ENCODE results near the gene TNS3. TPM values are rescaled to one million over a fixed set of nuclear protein-coding genes. Genes with fewer than 3 reads are reported as not detected.
"Not testable (repeated sequence)": the region's sequence is repeated elsewhere in the genome, so short reads cannot be mapped to it uniquely, and the experiment has no call there.

TNS3 gene
- total RNA-seq, 5 donors from 2014 or later (not counting 1 experiment from before 2014, with no cell fraction given) = 0.58 to 3.7 (median 2.0) TPM

GRCh38 chr7:47473499-47474210 lies 108.3 kb downstream of the TNS3 start:
- H3K27ac ChIP-seq (ENCODE audit: low read length) = no peak overlapping the region
- H3K9me3 ChIP-seq = no peaks in the 10 kb centered on the region
- H3K4me3 ChIP-seq (ENCODE audit: control insufficient read depth in 1 of 2, extremely low read depth in 1 of 2, low read length in 1 of 2) = no peak overlapping the region
- peaks cover 0 to 4% of the 10 kb centered on the region in 2 donors for H3K27me3 Mint-ChIP-seq
- 60% methylated on average over 1 of the region's 6 CpGs for WGBS (ENCODE audit: insufficient coverage)
- H3K4me3 Mint-ChIP-seq = no peak overlapping the region
- H3K4me1 ChIP-seq (ENCODE audit: control insufficient read depth in 1 of 2, extremely low read depth in 1 of 2, insufficient read depth in 2 of 2, low read length in 2 of 2) = no peaks in the 10 kb centered on the region
- CTCF ChIA-PET = no interaction called here
- DNase-seq = peak in 1 of 35 experiments; percentile 18
- no peaks in the 10 kb centered on the region for H3K36me3 ChIP-seq (ENCODE audit: control insufficient read depth in 2 of 2, extremely low read depth in 1 of 2, insufficient read depth in 1 of 2, low read length in 1 of 2)
- H3K9me3 Mint-ChIP-seq = no peaks in the 10 kb centered on the region
- no peak overlapping the region for H3K27ac Mint-ChIP-seq
- no peaks in the 10 kb centered on the region for H3K36me3 Mint-ChIP-seq
- no peak for ATAC-seq (replicated peaks in 1 of 4)
- POLR2A ChIA-PET = no interaction called here
- H3K27me3 ChIP-seq (replicated peaks in 1 of 2; ENCODE audit: control insufficient read depth in 2 of 2, extremely low read depth in 1 of 2, insufficient read depth in 2 of 2, low read length in 1 of 2) = peaks cover 0 to 10% of the 10 kb centered on the region in 2 experiments
- H3K4me1 Mint-ChIP-seq = no peaks in the 10 kb centered on the region

- Mint-ChIP-seq H3K4me3 (no peak overlapping the region), H3K36me3 (no peaks in the 10 kb centered on the region), H3K9me3 (no peaks in the 10 kb centered on the region), H3K4me1 (no peaks in the 10 kb centered on the region), H3K27me3 (peaks cover 0 to 3% of the 10 kb centered on the region in 2 donors), H3K27ac (no peak overlapping the region)
- no peak for ATAC-seq (replicated peaks in 1 of 4)
- Histone ChIP-seq H3K4me1 (ENCODE audit: control insufficient read depth in 1 of 2, extremely low read depth in 1 of 2, insufficient read depth in 2 of 2, low read length in 2 of 2) (no peaks in the 10 kb centered on the region), H3K9me3 (no peaks in the 10 kb centered on the region), H3K4me3 (ENCODE audit: control insufficient read depth in 1 of 2, extremely low read depth in 1 of 2, low read length in 1 of 2) (no peak overlapping the region), H3K27me3 (replicated peaks in 1 of 2; ENCODE audit: control insufficient read depth in 2 of 2, extremely low read depth in 1 of 2, insufficient read depth in 2 of 2, low read length in 1 of 2) (peaks cover 0 to 4% of the 10 kb centered on the region in 2 experiments), H3K27ac (ENCODE audit: low read length) (no peak overlapping the region), H3K36me3 (ENCODE audit: control insufficient read depth in 2 of 2, extremely low read depth in 1 of 2, insufficient read depth in 1 of 2, low read length in 1 of 2) (no peaks in the 10 kb centered on the region)
- WGBS (ENCODE audit: insufficient coverage) = 81% methylated on average over 9 of the region's 19 CpGs
- POLR2A ChIA-PET = no interaction called here
- CTCF ChIA-PET = no interaction called here
- no peak for DNase-seq
Measured at GRCh38 chr7:47472444-47473157, 109.3 kb downstream of the TNS3 start.

- Mint-ChIP-seq H3K9me3 (no peaks in the 10 kb centered on the region), H3K27ac (no peak overlapping the region), H3K36me3 (no peaks in the 10 kb centered on the region), H3K4me1 (no peaks in the 10 kb centered on the region), H3K27me3 (peaks cover 0 to 3% of the 10 kb centered on the region in 2 donors), H3K4me3 (no peak overlapping the region)
- DNase-seq (no peak), ATAC-seq (replicated peaks in 1 of 4) (no peak)
- POLR2A ChIA-PET = no interaction called here
- Histone ChIP-seq H3K27me3 (replicated peaks in 1 of 2; ENCODE audit: control insufficient read depth in 2 of 2, extremely low read depth in 1 of 2, insufficient read depth in 2 of 2, low read length in 1 of 2) (peaks cover 0 to 4% of the 10 kb centered on the region in 2 experiments), H3K4me3 (ENCODE audit: control insufficient read depth in 1 of 2, extremely low read depth in 1 of 2, low read length in 1 of 2) (no peak overlapping the region), H3K36me3 (ENCODE audit: control insufficient read depth in 2 of 2, extremely low read depth in 1 of 2, insufficient read depth in 1 of 2, low read length in 1 of 2) (no peaks in the 10 kb centered on the region), H3K27ac (ENCODE audit: low read length) (no peak overlapping the region), H3K9me3 (no peaks in the 10 kb centered on the region), H3K4me1 (ENCODE audit: control insufficient read depth in 1 of 2, extremely low read depth in 1 of 2, insufficient read depth in 2 of 2, low read length in 2 of 2) (no peaks in the 10 kb centered on the region)
- CTCF ChIA-PET = no interaction called here
- WGBS (ENCODE audit: insufficient coverage) = 90% methylated on average over 2 of the region's 3 CpGs
Measured at GRCh38 chr7:47471831-47472230, 110.1 kb downstream of the TNS3 start.

DNA sequence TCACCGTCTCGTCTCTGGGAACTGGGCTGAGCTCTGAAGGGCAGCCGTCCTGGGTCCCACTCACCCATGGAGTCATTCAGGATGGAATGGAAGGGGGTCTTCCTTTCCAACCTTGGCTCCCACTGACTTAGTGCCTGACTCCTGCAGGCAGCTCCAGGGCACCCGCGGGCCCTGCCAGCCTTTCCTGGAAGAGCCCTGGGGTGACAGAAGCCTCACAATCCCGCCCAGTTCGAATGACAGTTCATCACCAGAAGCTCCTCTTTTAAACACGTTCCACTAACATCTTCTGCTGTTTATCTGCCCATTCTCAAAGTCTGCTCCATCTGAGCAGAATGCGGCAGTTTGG lies 110.6 kb downstream of the TNS3 start:
- ChIA-PET POLR2A (no interaction called here), CTCF (no interaction called here)
- DNase-seq = no peak
- H3K4me1 Mint-ChIP-seq = no peaks in the 10 kb centered on the region
- no peaks in the 10 kb centered on the region for H3K9me3 Mint-ChIP-seq
- ATAC-seq (replicated peaks in 1 of 4) = no peak
- H3K4me3 Mint-ChIP-seq = no peak overlapping the region
- H3K4me3 ChIP-seq (ENCODE audit: control insufficient read depth in 1 of 2, extremely low read depth in 1 of 2, low read length in 1 of 2) = no peak overlapping the region
- H3K27ac Mint-ChIP-seq = no peak overlapping the region
- no peaks in the 10 kb centered on the region for H3K36me3 Mint-ChIP-seq
- no peaks in the 10 kb centered on the region for H3K4me1 ChIP-seq (ENCODE audit: control insufficient read depth in 1 of 2, extremely low read depth in 1 of 2, insufficient read depth in 2 of 2, low read length in 2 of 2)
- no peaks in the 10 kb centered on the region for H3K36me3 ChIP-seq (ENCODE audit: control insufficient read depth in 2 of 2, extremely low read depth in 1 of 2, insufficient read depth in 1 of 2, low read length in 1 of 2)
- no peaks in the 10 kb centered on the region for H3K9me3 ChIP-seq
- peaks cover 0 to 4% of the 10 kb centered on the region in 2 experiments for H3K27me3 ChIP-seq (replicated peaks in 1 of 2; ENCODE audit: control insufficient read depth in 2 of 2, extremely low read depth in 1 of 2, insufficient read depth in 2 of 2, low read length in 1 of 2)
- H3K27me3 Mint-ChIP-seq = no peaks in the 10 kb centered on the region
- 88% methylated on average over 6 of the region's 9 CpGs for WGBS (ENCODE audit: insufficient coverage)
- H3K27ac ChIP-seq (ENCODE audit: low read length) = no peak overlapping the region

GRCh38 chr7:47470567-47471357 lies 111.1 kb downstream of the TNS3 start:
- peaks cover 0 to 4% of the 10 kb centered on the region in 2 experiments for H3K27me3 ChIP-seq (replicated peaks in 1 of 2; ENCODE audit: control insufficient read depth in 2 of 2, extremely low read depth in 1 of 2, insufficient read depth in 2 of 2, low read length in 1 of 2)
- 79% methylated on average over 8 of the region's 13 CpGs for WGBS (ENCODE audit: insufficient coverage)
- H3K9me3 ChIP-seq = no peaks in the 10 kb centered on the region
- H3K36me3 Mint-ChIP-seq = no peaks in the 10 kb centered on the region
- no peaks in the 10 kb centered on the region for H3K4me1 Mint-ChIP-seq
- no peak overlapping the region for H3K27ac Mint-ChIP-seq
- ATAC-seq (replicated peaks in 1 of 4) (no peak), DNase-seq (no peak)
- no peak overlapping the region for H3K27ac ChIP-seq (ENCODE audit: low read length)
- ChIA-PET CTCF (no interaction called here), POLR2A (no interaction called here)
- no peaks in the 10 kb centered on the region for H3K4me1 ChIP-seq (ENCODE audit: control insufficient read depth in 1 of 2, extremely low read depth in 1 of 2, insufficient read depth in 2 of 2, low read length in 2 of 2)
- H3K4me3 ChIP-seq (ENCODE audit: control insufficient read depth in 1 of 2, extremely low read depth in 1 of 2, low read length in 1 of 2) = no peak overlapping the region
- H3K4me3 Mint-ChIP-seq = no peak overlapping the region
- H3K27me3 Mint-ChIP-seq = no peaks in the 10 kb centered on the region
- no peaks in the 10 kb centered on the region for H3K36me3 ChIP-seq (ENCODE audit: control insufficient read depth in 2 of 2, extremely low read depth in 1 of 2, insufficient read depth in 1 of 2, low read length in 1 of 2)
- H3K9me3 Mint-ChIP-seq = no peaks in the 10 kb centered on the region

DNA sequence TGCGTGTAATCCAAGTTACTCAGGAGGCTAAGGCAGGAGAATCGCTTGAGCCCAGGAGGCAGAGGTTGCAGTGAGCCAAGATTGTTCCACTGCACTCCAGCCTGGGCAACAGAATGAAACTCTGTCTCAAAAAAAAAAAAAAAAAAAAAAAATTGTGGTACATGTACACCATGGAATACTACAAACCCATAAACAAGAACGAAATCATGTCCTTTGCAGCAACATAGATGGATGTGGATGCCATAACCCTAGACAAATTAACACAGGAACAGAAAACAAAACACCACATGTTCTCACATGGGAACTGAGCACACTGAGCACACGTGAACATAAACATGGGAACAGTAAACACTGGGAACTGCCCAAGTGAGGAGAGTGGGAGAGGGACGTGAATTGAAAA lies 112.1 kb downstream of the TNS3 start:
- H3K9me3 Mint-ChIP-seq; H3K4me3 ChIP-seq (ENCODE audit: control insufficient read depth in 1 of 2, extremely low read depth in 1 of 2, low read length in 1 of 2); H3K27me3 ChIP-seq (replicated peaks in 1 of 2; ENCODE audit: control insufficient read depth in 2 of 2, extremely low read depth in 1 of 2, insufficient read depth in 2 of 2, low read length in 1 of 2); H3K27ac Mint-ChIP-seq; H3K4me1 Mint-ChIP-seq; CTCF ChIA-PET; H3K36me3 Mint-ChIP-seq; DNase-seq; ATAC-seq (replicated peaks in 1 of 4); H3K4me1 ChIP-seq (ENCODE audit: control insufficient read depth in 1 of 2, extremely low read depth in 1 of 2, insufficient read depth in 2 of 2, low read length in 2 of 2); H3K27me3 Mint-ChIP-seq; H3K36me3 ChIP-seq (ENCODE audit: control insufficient read depth in 2 of 2, extremely low read depth in 1 of 2, insufficient read depth in 1 of 2, low read length in 1 of 2); H3K9me3 ChIP-seq; POLR2A ChIA-PET; H3K4me3 Mint-ChIP-seq; H3K27ac ChIP-seq (ENCODE audit: low read length): not testable (repeated sequence)
- no CpG with 5 or more reads among the region's 5 CpGs for WGBS (ENCODE audit: insufficient coverage)
